Vagina (tissue), 2 donors: ENCODE data around the gene TNFRSF18. TPM values are rescaled to one million over a fixed set of nuclear protein-coding genes. Genes with fewer than 3 reads are reported as not detected.

Experiments used
- DNase-seq, 2 donors: peaks; one replicate each; pipeline ENCODE4 v3.0.0-alpha.2; 2017; ENCODE audit errors: extremely low spot score in 2 of 2
- H3K27ac ChIP-seq: fragments of 200-600 bp; sonication (generic); one replicate; pipeline ENCODE4 v1.5.1; 2019
- H3K27me3 ChIP-seq: fragments of 200-600 bp; sonication (generic); one replicate; pipeline ENCODE4 v1.5.1; 2019
- H3K36me3 ChIP-seq, 2 donors: fragments of 200-600 bp; sonication (generic); one replicate each; pipeline ENCODE4 v1.5.1; 2017 to 2019
- H3K4me1 ChIP-seq: fragments of 200-600 bp; sonication (generic); one replicate; pipeline ENCODE4 v1.5.1; 2019
- H3K4me3 ChIP-seq, 2 donors: fragments of 200-600 bp; sonication (generic); 1 replicate in 1 of 2; 2 replicates in 1 of 2; pipeline ENCODE4 v1.5.1; 2016 to 2019
- H3K9me3 ChIP-seq: fragments of 200-600 bp; sonication (generic); one replicate; pipeline ENCODE4 v1.5.1; 2019
- CTCF ChIP-seq, 3 experiments: fragments of 450-650 bp in 2 of 3; fragments of 200-600 bp in 1 of 3; sonication (generic) in 1 of 3; IDR thresholded peaks; one replicate each; pipeline ENCODE4 v1.5.1; 2017 to 2019; ENCODE audit warnings: antibody characterized with exemption in 3 of 3, mild to moderate bottlenecking in 2 of 3, moderate library complexity in 2 of 3
- POLR2A ChIP-seq, 2 donors: fragments of 450-650 bp; IDR thresholded peaks; one replicate each; pipeline ENCODE4 v1.6.1; 2017; ENCODE audit warnings: antibody characterized with exemption in 2 of 2, mild to moderate bottlenecking in 2 of 2, moderate library complexity in 2 of 2
- POLR2AphosphoS5 ChIP-seq, 2 donors: sonication (generic); formaldehyde crosslinking; IDR thresholded peaks; one replicate each; pipeline ENCODE4 v1.9.0; 2017; ENCODE audit warnings: antibody characterized with exemption in 2 of 2, mild to moderate bottlenecking in 2 of 2, low read depth in 1 of 2; ENCODE audit not compliant: insufficient read depth in 1 of 2
- intact Hi-C: fragments of 100-400 bp; cut with DNase I; formaldehyde crosslinking; loops from one replicate; pipeline ENCODE4 v1.15.1; 2023
- total RNA-seq: library from RNA; depleted of rRNA; stranded (reverse); fragments of >200 nt; gene quantifications from one replicate; pipeline ENCODE4 v1.2.3, GENCODE V29; 2016

Gene TNFRSF18
- total RNA-seq, 1 donor from 2014 or later, result 4.4 TPM

- no peak overlapping the region for H3K27ac ChIP-seq
- TF ChIP-seq POLR2AphosphoS5 (IDR thresholded peaks at IDR 0.05; ENCODE audit: insufficient read depth in 1 of 2, low read depth in 1 of 2) (no peak), POLR2A (IDR thresholded peaks at IDR 0.05) (no peak), CTCF (IDR thresholded peaks at IDR 0.05) (no peak)
- intact Hi-C loops, result loop anchor here (10.0 kb wide), 1 partner anchor 114 kb away; no protein-coding TSS in a partner anchor
- H3K4me1 ChIP-seq, result peaks cover 29% of the 10 kb centered on the region
- no peak overlapping the region for H3K4me3 ChIP-seq
- H3K9me3 ChIP-seq, result no peaks in the 10 kb centered on the region
- no peak for DNase-seq
- peaks cover 7% of the 10 kb centered on the region for H3K27me3 ChIP-seq
- H3K36me3 ChIP-seq, result no peaks in the 10 kb centered on the region
Observed at GRCh38 chr1:1239227-1239613, 32.8 kb upstream of the TNFRSF18 start.

GRCh38 chr1:1238702-1239178, 32.3 kb upstream of the TNFRSF18 start:
- intact Hi-C loops, result loop anchor here (10.0 kb wide), 1 partner anchor 114 kb away; no protein-coding TSS in a partner anchor
- H3K27ac ChIP-seq, result no peak overlapping the region
- TF ChIP-seq POLR2A (IDR thresholded peaks at IDR 0.05) (no peak), CTCF (IDR thresholded peaks at IDR 0.05) (no peak), POLR2AphosphoS5 (IDR thresholded peaks at IDR 0.05; ENCODE audit: insufficient read depth in 1 of 2, low read depth in 1 of 2) (no peak)

DNA sequence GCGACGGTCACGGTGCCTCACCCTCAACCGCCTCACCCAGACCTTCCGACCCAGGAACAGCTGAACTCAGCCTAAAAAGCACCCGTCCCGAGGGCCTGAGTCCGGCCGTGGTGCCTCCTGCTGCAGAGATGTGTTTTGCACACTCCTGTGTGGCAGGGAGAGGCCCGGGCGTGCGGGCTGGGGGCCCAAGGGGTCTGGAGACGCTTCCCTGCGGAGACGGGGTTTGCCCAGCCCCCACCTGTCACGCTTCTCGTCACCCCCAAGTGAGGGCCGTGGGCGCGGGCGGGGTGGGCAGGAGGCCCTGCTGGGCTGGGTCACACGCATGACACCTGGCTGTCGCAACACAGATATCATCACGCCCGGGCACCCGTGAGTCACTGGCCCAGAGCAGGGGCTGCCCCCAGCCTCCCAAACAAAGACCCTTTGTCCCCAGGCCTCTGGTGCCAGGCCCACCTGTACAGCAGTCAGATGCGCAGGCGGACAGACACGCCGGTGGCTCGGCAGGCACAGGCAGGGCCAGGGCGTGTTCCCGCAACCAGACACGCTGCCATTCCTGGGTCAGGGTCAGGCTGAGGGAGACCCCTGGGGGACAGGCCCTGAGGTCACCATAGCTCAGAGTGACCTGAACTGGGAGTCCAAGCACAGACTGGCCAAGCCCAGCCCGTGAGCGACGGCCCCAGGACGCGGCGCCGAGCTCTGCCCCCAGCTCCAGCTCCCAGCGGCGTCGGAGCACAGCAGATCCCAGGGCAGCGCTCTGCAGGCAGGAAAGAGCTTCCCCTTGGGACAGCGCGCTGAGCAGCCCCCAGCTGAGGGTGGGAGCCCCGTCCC, 31.7 kb upstream of the TNFRSF18 start:
- no peaks in the 10 kb centered on the region for H3K36me3 ChIP-seq
- H3K4me1 ChIP-seq, result peaks cover 34% of the 10 kb centered on the region
- no peaks in the 10 kb centered on the region for H3K9me3 ChIP-seq
- no peak overlapping the region for H3K4me3 ChIP-seq
- intact Hi-C loops, result loop anchor here (10.0 kb wide), 1 partner anchor 113 kb away; no protein-coding TSS in a partner anchor
- H3K27me3 ChIP-seq, result peaks cover 7% of the 10 kb centered on the region
- no peak for TF ChIP-seq POLR2AphosphoS5 (IDR thresholded peaks at IDR 0.05; ENCODE audit: insufficient read depth in 1 of 2, low read depth in 1 of 2)
- no peak for TF ChIP-seq CTCF (IDR thresholded peaks at IDR 0.05)
- no peak for TF ChIP-seq POLR2A (IDR thresholded peaks at IDR 0.05)
- no peak overlapping the region for H3K27ac ChIP-seq
- no peak for DNase-seq

More at GRCh38 chr1:1238702-1239178, 32.3 kb upstream of the TNFRSF18 start:
- H3K4me1 ChIP-seq, result peaks cover 29% of the 10 kb centered on the region
- no peak overlapping the region for H3K4me3 ChIP-seq
- peaks cover 7% of the 10 kb centered on the region for H3K27me3 ChIP-seq
- H3K9me3 ChIP-seq, result no peaks in the 10 kb centered on the region
- DNase-seq, result no peak
- no peaks in the 10 kb centered on the region for H3K36me3 ChIP-seq

DNA sequence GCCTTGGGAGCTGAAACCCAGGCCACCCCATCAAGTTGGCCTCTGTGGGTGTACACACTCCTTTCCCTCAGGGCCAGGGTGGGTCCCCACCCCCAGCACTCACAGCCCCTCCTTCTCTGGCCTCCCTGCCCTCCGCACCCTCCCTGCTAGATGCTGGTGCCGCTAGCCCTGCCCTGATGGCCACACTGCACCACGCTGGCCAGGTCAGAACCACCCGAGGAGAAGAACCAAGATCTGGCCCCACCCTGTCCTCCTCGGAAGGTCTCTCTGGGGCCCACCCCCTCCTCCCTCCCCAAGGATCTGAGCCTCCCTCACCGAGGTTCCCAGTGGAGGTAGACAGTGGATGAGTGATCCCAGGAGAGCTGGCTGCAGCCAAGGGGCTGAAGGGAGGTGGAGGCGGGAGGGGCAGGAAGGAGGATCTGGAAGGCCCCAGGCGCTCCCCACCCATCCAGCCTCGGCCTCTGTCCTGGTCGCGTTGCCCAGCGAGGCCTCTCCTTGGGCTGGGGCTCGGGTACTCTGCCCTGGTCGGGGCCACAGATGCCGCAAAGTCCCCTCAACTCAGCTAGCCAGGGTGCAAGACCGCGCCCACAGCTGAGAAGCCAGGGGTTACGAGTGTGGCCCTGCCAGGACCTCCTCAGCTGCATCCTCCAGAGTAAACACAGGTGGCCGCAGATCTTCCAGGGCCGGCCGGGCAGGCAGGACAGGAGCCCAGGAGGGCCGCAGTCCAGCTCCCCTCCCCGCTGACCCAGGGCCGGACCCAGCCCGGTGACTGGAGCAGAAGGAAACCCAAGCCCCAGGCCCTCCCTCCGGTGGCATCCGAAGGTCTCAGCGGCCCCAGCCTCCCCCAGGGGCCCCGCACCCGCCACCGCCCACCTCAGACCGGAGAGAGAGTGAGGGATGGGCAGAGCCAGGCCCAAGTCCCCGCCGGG, 30.8 kb upstream of the TNFRSF18 start:
- Histone ChIP-seq H3K9me3 (no peaks in the 10 kb centered on the region), H3K4me3 (no peak overlapping the region), H3K36me3 (no peaks in the 10 kb centered on the region), H3K27me3 (peaks cover 7% of the 10 kb centered on the region), H3K4me1 (peaks cover 39% of the 10 kb centered on the region), H3K27ac (no peak overlapping the region)
- intact Hi-C loops, result loop anchor here (10.0 kb wide), 1 partner anchor 112 kb away; no protein-coding TSS in a partner anchor
- no peak for TF ChIP-seq POLR2AphosphoS5 (IDR thresholded peaks at IDR 0.05; ENCODE audit: insufficient read depth in 1 of 2, low read depth in 1 of 2)
- no peak for TF ChIP-seq POLR2A (IDR thresholded peaks at IDR 0.05)
- no peak for TF ChIP-seq CTCF (IDR thresholded peaks at IDR 0.05)
- DNase-seq, result no peak
